ENCODE data around the gene NCAPG2. TPM values are rescaled to one million over a fixed set of nuclear protein-coding genes. Genes with fewer than 3 reads are reported as not detected.

The NCAPG2 gene
- polyA plus RNA-seq, 1 donor (not counting 4 experiments of a cell fraction or from before 2014, with no cell fraction given), result 16.5 TPM

DNA sequence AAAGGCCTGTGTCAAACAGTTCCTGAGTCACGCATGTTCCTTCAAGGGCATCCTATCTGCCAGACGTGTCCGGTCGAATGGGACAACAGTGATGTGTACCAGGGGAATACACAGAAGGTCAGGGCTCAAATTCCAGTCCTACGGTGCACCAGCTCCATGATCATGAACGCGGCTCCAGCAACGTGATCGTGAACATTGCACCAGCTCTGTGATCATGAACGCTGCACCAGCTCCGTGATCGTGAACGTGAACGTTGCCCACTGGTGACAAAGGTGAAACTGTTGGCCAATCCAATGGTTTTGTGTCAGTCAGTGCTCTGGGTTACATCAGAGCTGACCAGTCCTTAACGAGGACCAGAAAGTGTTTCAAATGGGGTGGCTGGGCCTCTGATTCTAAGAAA lies 112.7 kb downstream of the NCAPG2 start:
- H3K4me1 ChIP-seq (ENCODE audit: control insufficient read depth, extremely low read depth, insufficient read depth, low read length), result no peaks in the 10 kb centered on the region
- H3K36me3 ChIP-seq (ENCODE audit: control insufficient read depth in 2 of 2, extremely low read depth in 1 of 2, insufficient read depth in 2 of 2, low read length in 2 of 2), result no peaks in the 10 kb centered on the region
- H3K9me3 ChIP-seq (ENCODE audit: control insufficient read depth, low read depth, low read length), result peaks cover 5% of the 10 kb centered on the region
- no peaks in the 10 kb centered on the region for H3K79me2 ChIP-seq (ENCODE audit: control insufficient read depth, insufficient read depth, low read length)
- dilution Hi-C loops (cut with MboI; ENCODE audit: extremely low pct_ligation_motif_present, low sequenced_read_pairs), result no loop called here
- H4K20me1 ChIP-seq (ENCODE audit: control insufficient read depth, extremely low read depth, insufficient read depth, low read length), result no peaks in the 10 kb centered on the region
- no peak overlapping the region for H3K4me3 ChIP-seq (ENCODE audit: control insufficient read depth in 2 of 3, extremely low read depth in 1 of 3, insufficient read depth in 2 of 3, low read depth in 1 of 3, low read length in 3 of 3)
- TF ChIP-seq, protein P1, sequence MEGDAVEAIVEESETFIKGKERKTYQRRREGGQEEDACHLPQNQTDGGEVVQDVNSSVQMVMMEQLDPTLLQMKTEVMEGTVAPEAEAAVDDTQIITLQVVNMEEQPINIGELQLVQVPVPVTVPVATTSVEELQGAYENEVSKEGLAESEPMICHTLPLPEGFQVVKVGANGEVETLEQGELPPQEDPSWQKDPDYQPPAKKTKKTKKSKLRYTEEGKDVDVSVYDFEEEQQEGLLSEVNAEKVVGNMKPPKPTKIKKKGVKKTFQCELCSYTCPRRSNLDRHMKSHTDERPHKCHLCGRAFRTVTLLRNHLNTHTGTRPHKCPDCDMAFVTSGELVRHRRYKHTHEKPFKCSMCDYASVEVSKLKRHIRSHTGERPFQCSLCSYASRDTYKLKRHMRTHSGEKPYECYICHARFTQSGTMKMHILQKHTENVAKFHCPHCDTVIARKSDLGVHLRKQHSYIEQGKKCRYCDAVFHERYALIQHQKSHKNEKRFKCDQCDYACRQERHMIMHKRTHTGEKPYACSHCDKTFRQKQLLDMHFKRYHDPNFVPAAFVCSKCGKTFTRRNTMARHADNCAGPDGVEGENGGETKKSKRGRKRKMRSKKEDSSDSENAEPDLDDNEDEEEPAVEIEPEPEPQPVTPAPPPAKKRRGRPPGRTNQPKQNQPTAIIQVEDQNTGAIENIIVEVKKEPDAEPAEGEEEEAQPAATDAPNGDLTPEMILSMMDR (optimal IDR thresholded peaks at IDR 0.05 in 1 of 3, IDR thresholded peaks at IDR 0.05 in 1 of 3, conservative IDR thresholded peaks at IDR 0.05 in 1 of 3; ENCODE audit: extremely low read depth in 1 of 3, insufficient read depth in 2 of 3, low read length in 3 of 3), result no peak
- TF ChIP-seq EZH2 (IDR thresholded peaks at IDR 0.05; ENCODE audit: low read length), result no peak
- H3K9ac ChIP-seq (ENCODE audit: control insufficient read depth, extremely low read depth, insufficient read depth, low read length), result no peak overlapping the region
- FAIRE-seq, result no peak
- no peaks in the 10 kb centered on the region for H3K9me1 ChIP-seq (ENCODE audit: control insufficient read depth, extremely low read depth, insufficient read depth, low read length)
- H2AFZ ChIP-seq (ENCODE audit: control insufficient read depth, low read length), result no peak overlapping the region
- DNase-seq (ENCODE audit: low read depth, low spot score), result no peak
- H3K27me3 ChIP-seq (ENCODE audit: control insufficient read depth, extremely low read depth, insufficient read depth, low read length), result peaks cover 15% of the 10 kb centered on the region
- H3K27ac ChIP-seq (ENCODE audit: control insufficient read depth, insufficient read depth, low read length), result no peak overlapping the region
- no peak overlapping the region for H3K4me2 ChIP-seq (ENCODE audit: control insufficient read depth, extremely low read depth, insufficient read depth, low read depth, low read length)

DNA sequence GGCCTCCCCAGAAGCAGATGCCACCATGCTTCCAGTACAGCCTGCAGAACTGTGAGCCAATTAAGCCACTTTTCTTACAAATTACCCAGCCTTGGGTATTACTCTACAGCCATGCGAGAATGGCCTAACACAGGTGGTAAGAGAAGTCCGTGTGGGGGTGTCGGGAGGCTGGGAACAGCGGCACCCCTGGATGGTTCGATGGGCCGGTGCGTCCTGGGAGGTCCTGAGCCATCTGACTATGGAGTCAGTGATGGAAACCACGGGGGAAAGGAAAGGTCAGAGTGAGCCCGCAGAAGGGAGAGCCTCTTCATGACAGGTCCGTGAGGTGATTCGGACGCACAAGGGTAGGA lies 114.4 kb downstream of the NCAPG2 start:
- Histone ChIP-seq H3K9me3 (ENCODE audit: control insufficient read depth, low read depth, low read length) (peaks cover 4% of the 10 kb centered on the region), H2AFZ (ENCODE audit: control insufficient read depth, low read length) (no peak overlapping the region), H3K27me3 (ENCODE audit: control insufficient read depth, extremely low read depth, insufficient read depth, low read length) (peaks cover 28% of the 10 kb centered on the region), H3K4me1 (ENCODE audit: control insufficient read depth, extremely low read depth, insufficient read depth, low read length) (no peaks in the 10 kb centered on the region), H3K4me3 (ENCODE audit: control insufficient read depth in 2 of 3, extremely low read depth in 1 of 3, insufficient read depth in 2 of 3, low read depth in 1 of 3, low read length in 3 of 3) (no peak overlapping the region), H3K36me3 (ENCODE audit: control insufficient read depth in 2 of 2, extremely low read depth in 1 of 2, insufficient read depth in 2 of 2, low read length in 2 of 2) (no peaks in the 10 kb centered on the region), H3K27ac (ENCODE audit: control insufficient read depth, insufficient read depth, low read length) (no peak overlapping the region), H3K4me2 (ENCODE audit: control insufficient read depth, extremely low read depth, insufficient read depth, low read depth, low read length) (no peak overlapping the region), H4K20me1 (ENCODE audit: control insufficient read depth, extremely low read depth, insufficient read depth, low read length) (no peaks in the 10 kb centered on the region), H3K9me1 (ENCODE audit: control insufficient read depth, extremely low read depth, insufficient read depth, low read length) (no peaks in the 10 kb centered on the region), H3K79me2 (ENCODE audit: control insufficient read depth, insufficient read depth, low read length) (no peaks in the 10 kb centered on the region), H3K9ac (ENCODE audit: control insufficient read depth, extremely low read depth, insufficient read depth, low read length) (no peak overlapping the region)
- dilution Hi-C loops (cut with MboI; ENCODE audit: extremely low pct_ligation_motif_present, low sequenced_read_pairs), result no loop called here
- TF ChIP-seq, protein P1 (optimal IDR thresholded peaks at IDR 0.05 in 1 of 3, IDR thresholded peaks at IDR 0.05 in 1 of 3, conservative IDR thresholded peaks at IDR 0.05 in 1 of 3; ENCODE audit: extremely low read depth in 1 of 3, insufficient read depth in 2 of 3, low read length in 3 of 3), result no peak
- TF ChIP-seq EZH2 (IDR thresholded peaks at IDR 0.05; ENCODE audit: low read length), result no peak
- DNase-seq (ENCODE audit: low read depth, low spot score) (no peak), FAIRE-seq (no peak)

All from keratinocyte (primary cell).